Testis (tissue), 3 donors: Measurements from ENCODE around the gene PTPN9. TPM values are rescaled to one million over a fixed set of nuclear protein-coding genes. Genes with fewer than 3 reads are reported as not detected.

Experiments used
- DNase-seq: peaks from one replicate; pipeline ENCODE4 v3.0.0-alpha.2; 2019
- H3K27ac ChIP-seq, 2 donors: fragments of 200-600 bp; sonication (generic); one replicate each; pipeline ENCODE4 v1.5.1; 2019
- H3K27me3 ChIP-seq: fragments of 200-600 bp; sonication (generic); one replicate; pipeline ENCODE4 v1.5.1; 2019
- H3K36me3 ChIP-seq: fragments of 200-600 bp; sonication (generic); one replicate; pipeline ENCODE4 v1.5.1; 2017; ENCODE audit warnings: low read depth; ENCODE audit errors: missing control alignments
- H3K4me1 ChIP-seq: fragments of 200-600 bp; sonication (generic); one replicate; pipeline ENCODE4 v1.5.1; 2019
- H3K4me3 ChIP-seq, 2 donors: fragments of 200-600 bp; sonication (generic); one replicate each; pipeline ENCODE4 v1.5.1; 2017 to 2019
- H3K9me3 ChIP-seq: fragments of 200-600 bp; sonication (generic); one replicate; pipeline ENCODE4 v1.5.1; 2017
- CTCF ChIP-seq, 3 experiments: fragments of 450-650 bp in 2 of 3; fragments of 200-600 bp in 1 of 3; sonication (generic) in 1 of 3; IDR thresholded peaks; one replicate each; pipeline ENCODE4 v1.5.1; 2016 to 2019; ENCODE audit warnings: antibody characterized with exemption in 3 of 3, mild to moderate bottlenecking in 2 of 3, moderate library complexity in 1 of 3
- POLR2A ChIP-seq: fragments of 450-650 bp; IDR thresholded peaks from one replicate; pipeline ENCODE4 v1.6.1; 2017; ENCODE audit warnings: antibody characterized with exemption, mild to moderate bottlenecking, moderate library complexity
- WGBS, 2 donors: methylation state at CpG; one replicate each; pipeline ENCODE4 v1.1.5; 2018; 5-methylcytosine and 5-hydroxymethylcytosine counted together
- intact Hi-C: fragments of 100-400 bp; cut with DNase I; formaldehyde crosslinking; loops from one replicate; pipeline ENCODE4 v1.15.1; 2023; ENCODE audit warnings: low total_unique reads
- polyA plus RNA-seq: library from polyadenylated mRNA; stranded (reverse); fragments of 350-450 nt; fragmentation: Illumina TruSeq; extraction: RNeasy Lipid Tissue Mini Kit (QIAGEN cat#74804); gene quantifications from one replicate; pipeline ENCODE4 v1.2.3, GENCODE V29; 2014; ENCODE audit warnings: low read depth, low replicate concordance; ENCODE audit not compliant: insufficient read depth
- total RNA-seq, 2 donors: library from RNA; depleted of rRNA; stranded (reverse); fragments of >200 nt; gene quantifications; one replicate each; pipeline ENCODE4 v1.2.3, GENCODE V29; 2016

PTPN9 gene
- total and polyA plus RNA-seq, 3 donors from 2014 or later = 14.1 to 20.3 (median 16.3) TPM

GRCh38 chr15:75431270-75431669, 147.8 kb downstream of the PTPN9 start:
- intact Hi-C loops = no loop called here
- Histone ChIP-seq H3K27me3 (no peaks in the 10 kb centered on the region), H3K36me3 (no peaks in the 10 kb centered on the region), H3K27ac (no peak overlapping the region), H3K9me3 (no peaks in the 10 kb centered on the region), H3K4me3 (no peak overlapping the region), H3K4me1 (peaks cover 3% of the 10 kb centered on the region)
- no peak for DNase-seq
- TF ChIP-seq POLR2A = no peak
- no peak for TF ChIP-seq CTCF (IDR thresholded peaks at IDR 0.05)
- WGBS, 2 donors = 58% methylated on average over 2 of the region's 2 CpGs

- TF ChIP-seq CTCF (IDR thresholded peaks at IDR 0.05) = no peak
- no peak for TF ChIP-seq POLR2A
- intact Hi-C loops = no loop called here
- DNase-seq = no peak
- Histone ChIP-seq H3K4me1 (peaks cover 3% of the 10 kb centered on the region), H3K36me3 (no peaks in the 10 kb centered on the region), H3K27ac (no peak overlapping the region), H3K4me3 (no peak overlapping the region), H3K9me3 (no peaks in the 10 kb centered on the region), H3K27me3 (no peaks in the 10 kb centered on the region)
- 91 to 100% methylated on average over 5 to 7 of the region's 7 CpGs for WGBS, 2 donors
Observed at GRCh38 chr15:75430259-75430658, 148.9 kb downstream of the PTPN9 start.

GRCh38 chr15:75428152-75428551, 151.0 kb downstream of the PTPN9 start:
- 86 to 87% methylated on average over 3 of the region's 3 CpGs for WGBS, 2 donors
- H3K4me1 ChIP-seq = peaks cover 3% of the 10 kb centered on the region
- H3K27me3 ChIP-seq = no peaks in the 10 kb centered on the region
- no peaks in the 10 kb centered on the region for H3K9me3 ChIP-seq
- intact Hi-C loops = no loop called here
- H3K36me3 ChIP-seq = no peaks in the 10 kb centered on the region
- no peak overlapping the region for H3K27ac ChIP-seq
- no peak for DNase-seq
- TF ChIP-seq CTCF (IDR thresholded peaks at IDR 0.05) (no peak), POLR2A (no peak)
- no peak overlapping the region for H3K4me3 ChIP-seq

GRCh38 chr15:75425966-75426500, 153.1 kb downstream of the PTPN9 start:
- Histone ChIP-seq H3K4me3 (no peak overlapping the region), H3K27me3 (no peaks in the 10 kb centered on the region), H3K9me3 (no peaks in the 10 kb centered on the region), H3K36me3 (no peaks in the 10 kb centered on the region), H3K27ac (no peak overlapping the region), H3K4me1 (no peaks in the 10 kb centered on the region)
- WGBS, 2 donors = 79 to 85% methylated on average over 3 of the region's 3 CpGs
- no peak for TF ChIP-seq POLR2A
- no peak for TF ChIP-seq CTCF (IDR thresholded peaks at IDR 0.05)
- intact Hi-C loops = no loop called here
- no peak for DNase-seq

GRCh38 chr15:75422554-75422953, 156.6 kb downstream of the PTPN9 start:
- Histone ChIP-seq H3K9me3 (no peaks in the 10 kb centered on the region), H3K36me3 (no peaks in the 10 kb centered on the region), H3K27me3 (no peaks in the 10 kb centered on the region), H3K4me1 (no peaks in the 10 kb centered on the region), H3K4me3 (no peak overlapping the region), H3K27ac (no peak overlapping the region)
- TF ChIP-seq CTCF (IDR thresholded peaks at IDR 0.05) (no peak), POLR2A (no peak)
- intact Hi-C loops = no loop called here
- DNase-seq = no peak
- WGBS, 2 donors = 97% methylated on average over 5 of the region's 5 CpGs
